ENCODE data around the gene PLAC9.
"Not testable (repeated sequence)": the region's sequence is repeated elsewhere in the genome, so short reads cannot be mapped to it uniquely, and the experiment has no call there.

The PLAC9 gene

DNA sequence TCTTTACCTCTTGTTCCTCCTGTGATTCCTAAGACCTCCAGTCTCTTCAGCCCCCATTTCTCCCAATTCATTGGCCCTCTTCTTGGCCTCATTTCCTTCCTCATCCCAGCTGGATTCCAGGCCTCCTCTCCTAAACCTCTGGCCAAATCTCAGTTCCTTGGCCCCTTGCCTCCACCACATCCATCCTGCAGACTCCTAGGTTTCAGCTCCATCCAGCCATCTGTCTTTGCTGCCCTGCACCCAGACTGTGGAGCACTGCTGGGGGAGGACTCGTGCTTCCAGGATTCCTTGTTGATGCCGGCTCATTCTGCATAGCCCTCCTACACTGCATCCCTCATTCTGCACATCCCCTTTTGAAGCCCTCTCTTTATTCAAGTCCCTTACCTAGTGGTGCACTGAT lies 6.7 kb downstream of the PLAC9 start:
- no peak for DNase-seq (ENCODE audit: low spot score)

GRCh38 chr10:80140251-80140650 lies 7.7 kb downstream of the PLAC9 start:
- no peak for DNase-seq (ENCODE audit: low spot score)

DNA sequence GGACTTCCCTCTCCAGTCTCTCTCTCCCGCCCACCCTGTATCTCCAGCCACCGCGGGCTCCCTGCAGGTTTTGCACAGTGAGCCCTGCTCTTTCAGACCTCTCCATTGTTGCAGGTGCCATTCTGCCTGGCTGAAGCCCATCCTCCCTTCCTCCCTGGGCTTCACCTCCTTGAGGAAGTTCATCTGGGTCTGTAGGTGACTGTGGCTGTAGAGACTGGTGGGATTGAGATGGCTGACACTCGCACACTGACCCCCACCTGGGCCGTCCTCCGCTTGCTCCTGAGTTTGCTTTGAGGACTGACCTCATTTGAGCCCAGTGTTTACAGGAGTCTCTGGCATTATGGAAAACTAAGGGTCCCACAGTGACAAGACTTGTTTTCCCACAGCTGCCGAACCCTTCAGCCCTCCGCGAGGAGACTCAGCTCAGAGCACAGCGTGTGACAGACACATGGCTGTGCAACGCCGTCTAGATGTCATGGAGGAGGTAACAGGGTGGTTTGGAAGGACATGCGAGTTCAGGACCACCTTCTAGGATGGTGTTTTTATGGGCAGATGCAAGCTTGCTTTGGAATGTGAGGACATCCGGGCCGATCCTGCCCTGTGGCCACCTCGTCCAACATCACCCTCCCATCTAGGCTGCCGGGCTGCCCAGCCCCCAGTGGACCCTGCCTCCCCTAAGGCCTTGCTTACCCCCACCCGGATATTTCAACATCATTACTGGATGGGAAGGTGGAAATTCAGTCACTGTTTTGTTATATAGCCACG lies 9.3 kb downstream of the PLAC9 start:
- no peak for DNase-seq (ENCODE audit: low spot score)

- peak; percentile 19 for DNase-seq (ENCODE audit: low spot score)
These were observed 11.7 kb downstream of the PLAC9 start for GRCh38 chr10:80144067-80144695.

GRCh38 chr10:80144696-80145131 lies 12.2 kb downstream of the PLAC9 start:
- no peak for DNase-seq (ENCODE audit: low spot score)

- DNase-seq (ENCODE audit: low spot score) = not testable (repeated sequence)
These were observed 13.1 kb downstream of the PLAC9 start for GRCh38 chr10:80145406-80146308.

- no peak for DNase-seq (ENCODE audit: low spot score)
These were observed 14.4 kb downstream of the PLAC9 start for GRCh38 chr10:80146918-80147317.

DNA sequence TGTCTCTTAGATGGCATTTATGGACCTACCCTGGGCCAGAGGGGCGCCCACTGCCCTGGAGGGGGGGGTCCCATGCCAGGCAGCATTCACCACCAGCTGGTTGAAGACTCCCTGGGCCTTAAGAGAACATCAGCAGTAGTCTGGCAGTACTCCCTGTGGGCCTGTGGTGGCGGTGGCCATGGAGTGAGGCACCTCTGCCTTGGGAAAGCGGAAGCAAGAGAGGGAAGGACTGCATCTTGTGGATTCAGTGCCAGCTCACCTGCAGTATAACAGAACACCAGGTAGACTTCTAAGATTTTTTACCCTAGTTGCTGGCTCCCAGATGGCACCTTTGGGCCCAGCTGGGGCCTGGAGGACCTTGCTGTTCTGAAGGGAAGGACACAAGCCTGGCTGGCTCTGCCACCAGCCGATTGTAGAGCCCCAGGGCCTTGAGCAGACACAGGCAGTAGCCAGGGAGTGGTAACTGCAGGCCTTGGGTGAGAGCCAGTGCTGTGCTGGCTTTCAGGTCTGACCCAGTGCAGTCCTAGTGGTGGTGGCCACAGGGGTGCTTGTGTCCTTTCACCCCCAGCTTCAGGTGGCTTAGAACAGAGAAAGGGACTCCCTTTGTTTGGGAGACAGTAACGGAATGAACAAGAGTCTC lies 15.8 kb downstream of the PLAC9 start:
- no peak for DNase-seq (ENCODE audit: low spot score)

DNA sequence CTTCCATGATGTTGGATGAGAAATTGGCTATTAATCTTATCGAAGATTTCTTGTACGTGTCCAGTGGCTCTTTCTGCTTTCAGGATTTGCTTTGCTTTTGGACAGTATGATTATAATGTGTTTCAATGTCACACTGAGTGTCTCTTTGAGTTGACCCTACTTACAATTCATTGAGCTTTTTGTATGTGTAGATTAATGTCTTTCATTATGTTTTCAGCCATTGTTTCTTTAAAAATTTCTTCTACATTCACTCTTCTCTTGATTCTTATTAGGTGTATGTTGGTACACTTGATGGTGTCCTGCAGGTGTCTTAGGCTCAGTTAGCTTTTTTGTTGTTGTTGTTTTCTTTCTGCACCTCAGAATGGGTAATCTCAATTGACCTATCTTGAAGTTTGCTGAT lies 16.6 kb downstream of the PLAC9 start:
- no peak for DNase-seq (ENCODE audit: low spot score)

- DNase-seq (ENCODE audit: low spot score) = no peak
These were observed 17.6 kb downstream of the PLAC9 start for GRCh38 chr10:80150172-80150571.

DNA sequence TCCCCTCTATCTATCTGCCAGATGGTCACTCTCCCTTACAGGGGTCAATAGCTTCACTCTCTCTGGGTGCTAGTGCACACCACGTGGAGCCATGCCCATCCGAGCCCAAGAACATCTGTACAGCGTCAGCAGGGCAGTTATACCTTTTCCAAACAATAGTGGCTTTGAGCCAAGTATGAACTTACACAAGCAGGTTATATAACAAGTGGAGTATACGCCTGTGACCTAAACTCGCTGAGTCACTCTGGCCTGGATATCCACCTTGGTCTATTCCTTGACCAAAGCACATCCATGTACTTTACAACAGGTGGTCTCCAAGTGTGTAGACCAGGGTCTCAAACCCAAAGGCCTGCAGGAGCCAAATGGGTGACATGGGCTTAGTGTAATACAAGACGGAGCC lies 20.3 kb downstream of the PLAC9 start:
- DNase-seq (ENCODE audit: low spot score) = no peak

GRCh38 chr10:80153460-80153859 lies 20.9 kb downstream of the PLAC9 start:
- no peak for DNase-seq (ENCODE audit: low spot score)

DNA sequence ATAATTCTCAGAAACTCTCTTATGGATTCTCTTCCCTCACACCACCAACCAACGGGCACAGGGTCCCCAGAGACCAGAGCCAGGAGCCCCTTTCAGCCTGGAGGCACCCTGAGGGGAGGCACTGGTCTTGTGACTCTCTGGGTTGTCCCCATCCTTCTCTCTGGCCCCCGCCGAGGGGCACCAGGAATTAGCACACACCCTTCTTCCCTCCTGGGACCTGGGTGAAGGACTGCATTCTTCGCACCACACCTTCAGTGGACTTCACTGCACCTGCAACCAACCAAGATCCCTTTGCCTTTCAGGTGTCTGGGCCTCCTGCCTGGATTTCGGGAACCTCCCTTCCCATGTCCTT lies 22.1 kb downstream of the PLAC9 start:
- no peak for DNase-seq (ENCODE audit: low spot score)

DNA sequence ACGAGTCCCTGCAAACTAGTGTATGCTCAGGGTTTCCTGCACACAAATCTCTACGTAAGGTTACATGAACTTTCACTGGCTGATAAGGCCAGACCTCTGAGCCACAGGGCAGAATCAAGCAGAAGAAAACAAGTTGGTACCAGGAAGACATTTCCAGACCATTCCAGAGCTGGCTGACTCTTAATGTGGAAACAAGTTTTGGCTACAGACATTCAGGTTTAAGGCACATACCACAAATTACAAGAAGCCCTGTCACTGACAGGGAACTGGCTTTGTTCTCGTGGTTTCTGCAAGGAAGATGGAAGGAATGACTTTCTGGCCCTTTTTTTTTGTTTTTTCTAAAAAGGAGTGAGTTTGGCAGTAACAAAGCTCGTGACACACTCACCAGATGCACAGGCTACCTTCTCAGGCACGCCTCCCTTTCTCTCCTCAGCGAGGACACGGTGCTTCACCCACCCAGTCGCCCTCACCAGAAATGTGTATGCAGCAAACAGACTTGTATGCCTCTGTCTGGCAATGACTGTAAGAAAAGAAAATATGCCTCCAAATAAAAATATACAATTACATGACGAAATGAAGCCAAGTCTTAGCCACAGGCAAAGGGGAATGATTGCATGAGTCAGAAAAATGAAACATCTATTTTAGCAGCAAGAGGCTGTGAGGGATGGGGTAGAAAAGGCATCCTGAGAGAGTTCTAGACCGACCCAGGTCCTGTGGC lies 22.6 kb downstream of the PLAC9 start:
- no peak for DNase-seq (ENCODE audit: low spot score)

DNA sequence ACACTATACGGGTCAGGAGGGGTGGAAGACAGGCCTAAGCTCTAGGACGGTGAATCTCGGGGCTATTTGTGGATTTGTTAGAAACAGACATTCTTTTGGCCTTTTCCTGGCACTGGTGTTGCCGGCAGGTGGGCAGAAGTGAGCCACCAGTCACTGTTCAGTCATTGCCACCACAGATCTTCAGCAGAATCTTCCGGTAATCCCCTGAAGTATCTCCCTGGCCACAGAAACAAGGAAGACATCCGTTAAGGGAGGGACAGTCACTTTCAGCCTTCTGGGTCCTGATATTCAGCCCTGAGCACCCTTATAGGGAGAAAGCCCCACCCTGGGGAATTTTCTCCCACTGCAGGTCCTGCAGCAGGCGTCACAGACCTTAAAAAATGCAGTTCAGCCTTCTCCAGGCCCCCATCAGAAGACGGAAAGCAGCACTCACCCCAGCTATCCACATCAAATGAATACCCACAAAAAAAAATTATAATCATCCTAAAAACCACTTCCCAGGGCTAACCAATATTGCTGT lies 23.2 kb downstream of the PLAC9 start:
- DNase-seq (ENCODE audit: low spot score) = no peak

DNA sequence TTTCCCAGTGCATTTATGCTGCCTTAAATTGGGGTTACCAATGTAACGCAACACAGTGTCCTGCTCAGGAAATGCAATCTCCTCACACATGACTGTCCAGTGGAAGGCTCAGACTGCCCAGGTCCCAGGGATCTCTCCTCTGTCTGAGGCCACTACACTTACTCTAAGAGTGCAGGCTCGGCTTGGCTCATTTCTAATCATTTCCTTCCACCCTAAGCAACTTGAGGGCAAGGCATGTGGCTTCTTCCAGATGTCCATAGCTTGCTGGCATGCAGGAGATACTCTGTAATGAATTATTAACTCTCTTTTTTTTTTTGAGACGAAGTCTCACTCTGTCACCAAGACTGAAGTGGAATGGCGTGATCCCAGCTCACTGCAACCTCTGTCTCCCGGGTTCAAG lies 23.7 kb downstream of the PLAC9 start:
- no peak for DNase-seq (ENCODE audit: low spot score)

GRCh38 chr10:80157561-80157960 lies 25.0 kb downstream of the PLAC9 start:
- DNase-seq (ENCODE audit: low spot score) = no peak

DNA sequence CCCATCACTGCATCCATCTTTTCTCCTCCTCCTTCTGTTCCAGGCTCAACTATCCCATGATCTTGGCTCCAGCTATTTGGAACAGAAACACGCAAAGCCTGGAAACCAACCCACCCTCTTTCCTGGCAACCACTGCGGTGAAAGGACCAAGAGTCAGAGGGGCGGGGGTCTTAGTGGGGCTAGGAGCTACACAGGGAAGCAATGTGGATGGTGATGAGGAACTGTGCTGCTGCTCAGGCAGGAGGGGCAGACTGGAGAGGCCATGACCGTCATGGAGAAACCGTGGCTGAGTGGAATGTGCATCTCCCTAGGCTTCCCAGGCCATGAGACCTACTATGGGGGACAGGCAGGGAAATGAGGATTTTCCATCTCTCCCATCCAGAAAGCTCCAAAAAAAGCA lies 25.6 kb downstream of the PLAC9 start:
- DNase-seq (ENCODE audit: low spot score) = no peak

DNA sequence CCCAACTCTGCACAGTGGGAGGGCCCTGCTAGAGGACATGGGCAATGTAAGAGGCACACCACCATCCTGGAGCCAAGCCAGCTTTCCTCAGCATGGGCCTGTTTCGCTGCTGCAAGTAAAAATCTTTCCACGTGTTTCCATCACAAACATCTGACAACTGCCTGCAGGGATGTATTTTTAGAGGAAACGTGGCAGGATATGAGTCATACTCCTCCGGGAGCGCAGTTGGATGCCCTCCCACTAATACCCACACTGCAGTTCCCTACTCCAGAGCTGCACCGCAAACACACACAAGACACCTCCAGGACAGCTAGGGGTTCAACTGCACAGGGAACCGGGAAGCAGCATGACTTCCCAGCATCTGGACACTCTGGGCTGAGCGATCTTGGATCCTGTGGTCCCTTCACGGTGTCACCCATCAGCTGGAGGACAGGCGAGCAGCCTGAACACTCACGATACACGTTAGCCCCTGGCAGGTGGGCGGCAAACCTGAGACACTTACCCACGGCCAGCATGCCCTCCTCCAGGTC lies 26.1 kb downstream of the PLAC9 start:
- DNase-seq (ENCODE audit: low spot score) = no peak

DNA sequence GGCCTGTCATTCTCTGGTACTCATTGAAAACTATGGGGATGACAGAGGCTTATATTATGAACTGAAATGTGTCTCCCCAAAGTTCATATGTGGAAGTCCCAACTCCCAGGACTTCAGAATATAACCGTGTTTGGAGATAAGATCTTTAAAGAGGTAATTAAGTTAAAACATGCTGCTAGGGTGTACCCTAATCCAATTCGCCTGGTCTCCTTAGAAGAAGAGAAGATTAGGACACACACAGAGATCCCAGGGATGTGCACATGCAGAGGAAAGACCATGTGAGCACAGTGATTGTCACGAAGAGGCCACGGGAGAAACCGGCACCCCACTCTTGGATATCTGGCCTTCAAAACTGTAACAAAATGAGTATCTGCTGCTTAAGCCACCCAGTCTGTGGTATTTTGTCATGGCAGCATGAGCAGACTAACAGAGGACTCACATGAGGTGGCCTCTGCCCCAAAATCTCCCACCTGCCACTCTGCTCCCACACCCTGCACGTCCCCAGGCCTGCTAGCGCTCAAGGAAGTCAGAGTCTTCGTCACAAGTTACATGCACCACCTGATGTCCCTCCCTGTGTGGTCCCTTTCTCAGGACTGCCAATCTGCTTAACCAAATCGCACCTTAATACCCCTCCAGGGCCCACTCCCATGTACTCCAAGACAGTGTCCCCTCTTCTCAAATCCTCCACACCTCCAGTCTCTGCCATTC lies 26.8 kb downstream of the PLAC9 start:
- no peak for DNase-seq (ENCODE audit: low spot score)

Measured in HuH-7.5 (cell line).